H1 (cell line): Measurements from ENCODE around the gene FAM53B.

Experiments used
- CBX5 ChIP-seq: fragments of 300-800, 300-1000 bp; sonication (generic); IDR thresholded peaks from 2 replicates; pipeline ENCODE4 v1.7.1; 2016; ENCODE audit warnings: antibody characterized with exemption, low read length, low read depth
- EP300 ChIP-seq, 2 experiments: IDR thresholded peaks; 1 replicate in 1 of 2; 2 replicates in 1 of 2; pipeline ENCODE4 v1.6.1; 2011 to 2012; ENCODE audit warnings: low read depth in 2 of 2, low read length in 2 of 2, mild to moderate bottlenecking in 2 of 2, borderline replicate concordance in 1 of 2, inconsistent platforms in 1 of 2, moderate library complexity in 1 of 2

DNA sequence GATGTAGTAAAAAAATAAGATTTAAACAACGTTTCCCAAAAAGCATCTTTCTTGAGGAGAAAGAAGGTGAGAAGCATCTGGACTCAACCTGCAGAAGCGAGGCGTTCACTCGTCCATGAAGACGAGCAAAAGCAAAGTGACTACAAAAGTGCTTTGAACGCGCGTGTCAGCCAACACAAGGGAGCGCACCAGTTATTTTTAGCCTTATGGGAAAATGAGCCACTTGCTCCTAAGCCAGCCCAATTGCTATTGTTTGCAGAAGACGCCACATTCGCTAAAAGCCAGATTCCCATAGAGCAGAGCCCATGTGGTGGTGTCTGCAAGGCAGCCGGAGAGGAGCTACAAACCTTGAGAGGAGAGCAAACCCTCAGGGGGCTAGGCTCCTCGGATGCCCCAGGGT is 122.5 kb downstream of the FAM53B start:
- TF ChIP-seq CBX5 = no peak
- TF ChIP-seq EP300 (IDR thresholded peaks at IDR 0.05; ENCODE audit: borderline replicate concordance in 1 of 2, low read depth in 2 of 2, low read length in 2 of 2) = no peak
